ENCODE results near the gene G6PD. TPM values are rescaled to one million over a fixed set of nuclear protein-coding genes. Genes with fewer than 3 reads are reported as not detected.

The G6PD gene
- total RNA-seq, 1 experiment from 2014 or later: 68.7 TPM

GRCh38 chrX:154505734-154506133 lies 40.9 kb downstream of the G6PD start:
- no CpG with 5 or more reads among the region's 12 CpGs for WGBS (ENCODE audit: extremely low coverage, insufficient read length, low lambda C conversion rate)

More at GRCh38 chrX:154505734-154506133, 40.9 kb downstream of the G6PD start:
- no peak overlapping the region for H2BK5ac ChIP-seq (ENCODE audit: insufficient read length, low read length)
- no peak overlapping the region for H3T11ph ChIP-seq (ENCODE audit: low read length)
- no peak overlapping the region for H4K8ac ChIP-seq (replicated peaks; ENCODE audit: insufficient read length, low read depth, low read length)
- no peak overlapping the region for H3K14ac ChIP-seq (ENCODE audit: insufficient read depth, low read length)
- no peak overlapping the region for H2BK120ac ChIP-seq (ENCODE audit: low read depth, low read length, poor library complexity, severe bottlenecking)
- H3K79me1 ChIP-seq (ENCODE audit: insufficient read depth, low read depth, low read length, poor library complexity, severe bottlenecking): no peaks in the 10 kb centered on the region
- no peak overlapping the region for H2BK15ac ChIP-seq (ENCODE audit: low read depth, low read length)
- no peak overlapping the region for H3K18ac ChIP-seq (ENCODE audit: insufficient read length, low read depth, low read length)
- no peaks in the 10 kb centered on the region for H3K23me2 ChIP-seq (ENCODE audit: insufficient read length, low read depth, low read length, poor library complexity, severe bottlenecking)
- H4K20me1 ChIP-seq (ENCODE audit: control insufficient read depth, insufficient read depth, insufficient read length): no peaks in the 10 kb centered on the region
- peaks cover 25 to 39% (median 31%) of the 10 kb centered on the region in 3 experiments for H3K36me3 Mint-ChIP-seq (ENCODE audit: insufficient read depth in 1 of 3, low read depth in 3 of 3)
- H2BK20ac ChIP-seq (ENCODE audit: low read depth, low read length, poor library complexity, severe bottlenecking): no peak overlapping the region
- no peaks in the 10 kb centered on the region for H3K79me2 ChIP-seq (ENCODE audit: insufficient read depth, low read length)
- no peak overlapping the region for H3K4ac ChIP-seq (ENCODE audit: low read depth, low read length)
- H3K4me1 Mint-ChIP-seq: no peaks in the 10 kb centered on the region
- no peaks in the 10 kb centered on the region for H3K27me3 ChIP-seq (ENCODE audit: insufficient read depth, low read length)
- peaks cover 2% of the 10 kb centered on the region; the same call in 1 of the 2 replicates for H3K27me3 Mint-ChIP-seq (ENCODE audit: low read depth)
- H3K9ac ChIP-seq (ENCODE audit: extremely low read depth, insufficient read length, low read length): no peak overlapping the region
- H3K9me3 ChIP-seq (ENCODE audit: control insufficient read depth, low read depth, low read length): peaks cover 20% of the 10 kb centered on the region
- H3K4me3 Mint-ChIP-seq: no peak overlapping the region
- no peak overlapping the region for H3K27ac ChIP-seq (ENCODE audit: insufficient read length, low read depth, low read length)
- no peaks in the 10 kb centered on the region for H3K4me1 ChIP-seq (ENCODE audit: insufficient read depth, low read length)
- TF ChIP-seq CTCF (conservative IDR thresholded peaks at IDR 0.05): no peak
- H4K5ac ChIP-seq (ENCODE audit: insufficient read length, low read depth, low read length): no peak overlapping the region
- no peak overlapping the region for H3K4me2 ChIP-seq (ENCODE audit: insufficient read depth, insufficient read length, low read length)
- H3K56ac ChIP-seq (ENCODE audit: insufficient read length, low read depth, low read length): no peak overlapping the region
- H3K23ac ChIP-seq (ENCODE audit: insufficient read length, low read depth, low read length): no peak overlapping the region
- no peak for DNase-seq
- no peak overlapping the region for H4K91ac ChIP-seq (ENCODE audit: insufficient read length, low read depth, low read length)
- H3K27ac Mint-ChIP-seq: no peak overlapping the region; a peak in 1 of 7 replicates
- no peak overlapping the region for H2BK12ac ChIP-seq (ENCODE audit: insufficient read length, low read depth, low read length)
- no peak overlapping the region for H2AK5ac ChIP-seq (ENCODE audit: insufficient read length, low read length)
- H3K9me3 Mint-ChIP-seq: peaks cover 64 to 73% of the 10 kb centered on the region in 2 experiments
- no peak overlapping the region for H2AFZ ChIP-seq (ENCODE audit: low read length)

Data from H9 (cell line).